ENCODE data around the gene MRPL48.

- TF ChIP-seq POLR2A (IDR thresholded peaks at IDR 0.05): no peak
- no peak for TF ChIP-seq CTCF (IDR thresholded peaks at IDR 0.05)
These were observed 20.4 kb downstream of the MRPL48 start for GRCh38 chr11:73808052-73808451.
